Measurements from ENCODE around the gene IKZF3.

IKZF3 gene

GRCh38 chr17:39775031-39775430 lies 89.1 kb downstream of the IKZF3 start:
- H3K79me2 ChIP-seq (ENCODE audit: low read length) = peaks cover 89% of the 10 kb centered on the region
- H3K36me3 ChIP-seq (replicated peaks; ENCODE audit: insufficient read depth, low read length) = peaks cover 4% of the 10 kb centered on the region; the same call in 1 of the 2 replicates
- no peaks in the 10 kb centered on the region for H3K27me3 ChIP-seq (replicated peaks; ENCODE audit: insufficient read depth, low read length)
- TF ChIP-seq EZH2phosphoT487 (IDR thresholded peaks at IDR 0.05; ENCODE audit: low read length) (no peak), EZH2 (optimal IDR thresholded peaks at IDR 0.05; ENCODE audit: low read depth, low read length) (no peak)
- TF ChIP-seq, protein P1, sequence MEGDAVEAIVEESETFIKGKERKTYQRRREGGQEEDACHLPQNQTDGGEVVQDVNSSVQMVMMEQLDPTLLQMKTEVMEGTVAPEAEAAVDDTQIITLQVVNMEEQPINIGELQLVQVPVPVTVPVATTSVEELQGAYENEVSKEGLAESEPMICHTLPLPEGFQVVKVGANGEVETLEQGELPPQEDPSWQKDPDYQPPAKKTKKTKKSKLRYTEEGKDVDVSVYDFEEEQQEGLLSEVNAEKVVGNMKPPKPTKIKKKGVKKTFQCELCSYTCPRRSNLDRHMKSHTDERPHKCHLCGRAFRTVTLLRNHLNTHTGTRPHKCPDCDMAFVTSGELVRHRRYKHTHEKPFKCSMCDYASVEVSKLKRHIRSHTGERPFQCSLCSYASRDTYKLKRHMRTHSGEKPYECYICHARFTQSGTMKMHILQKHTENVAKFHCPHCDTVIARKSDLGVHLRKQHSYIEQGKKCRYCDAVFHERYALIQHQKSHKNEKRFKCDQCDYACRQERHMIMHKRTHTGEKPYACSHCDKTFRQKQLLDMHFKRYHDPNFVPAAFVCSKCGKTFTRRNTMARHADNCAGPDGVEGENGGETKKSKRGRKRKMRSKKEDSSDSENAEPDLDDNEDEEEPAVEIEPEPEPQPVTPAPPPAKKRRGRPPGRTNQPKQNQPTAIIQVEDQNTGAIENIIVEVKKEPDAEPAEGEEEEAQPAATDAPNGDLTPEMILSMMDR (IDR thresholded peaks at IDR 0.05; ENCODE audit: low read length) = no peak
- H3K27ac ChIP-seq (ENCODE audit: low read length) = peak overlapping the region; percentile 87
- H2AFZ ChIP-seq (ENCODE audit: low read length) = no peak overlapping the region
- H3K4me3 ChIP-seq (ENCODE audit: low read length) = peak overlapping the region; percentile 39
- H3K4me2 ChIP-seq (ENCODE audit: low read depth, low read length) = peak overlapping the region; percentile 59
- H3F3A ChIP-seq (ENCODE audit: insufficient read depth, low read length) = peaks cover 84% of the 10 kb centered on the region
- H3K9me3 ChIP-seq (replicated peaks; ENCODE audit: insufficient read depth, low read length) = no peaks in the 10 kb centered on the region
- H3K9me2 ChIP-seq (replicated peaks; ENCODE audit: insufficient read depth, low read length) = no peaks in the 10 kb centered on the region
- no peaks in the 10 kb centered on the region for H4K20me1 ChIP-seq (ENCODE audit: insufficient read depth, low read length)
- H3K9ac ChIP-seq (ENCODE audit: low read length) = peak overlapping the region; percentile 71; the same call in 1 of the 2 replicates
- DNase-seq = peak; percentile 81
- H3K4me1 ChIP-seq (ENCODE audit: low read length) = peaks cover 77% of the 10 kb centered on the region

DNA sequence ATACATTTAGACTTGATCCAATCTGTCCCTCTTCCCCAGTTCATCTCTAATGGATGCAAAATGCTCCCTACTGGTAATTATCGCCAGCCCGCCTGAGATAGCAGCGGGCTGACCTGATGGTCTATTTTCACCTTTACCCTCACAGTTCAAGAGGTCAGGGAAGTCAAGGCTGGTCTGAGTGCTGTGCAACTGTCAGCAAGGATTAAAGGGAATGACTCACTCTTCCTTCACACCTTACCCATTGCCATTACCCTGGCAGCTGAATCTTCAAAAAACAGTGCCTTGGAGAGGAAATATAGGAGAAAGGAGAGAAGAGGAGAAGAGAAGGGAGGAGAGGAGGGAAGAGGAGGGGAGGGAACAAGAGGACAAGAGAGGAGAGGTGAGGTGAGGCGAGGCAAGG lies 90.1 kb downstream of the IKZF3 start:
- H3K9ac ChIP-seq (ENCODE audit: low read length) = no peak overlapping the region
- H3K9me3 ChIP-seq (replicated peaks; ENCODE audit: insufficient read depth, low read length) = no peaks in the 10 kb centered on the region
- TF ChIP-seq, protein P1 (IDR thresholded peaks at IDR 0.05; ENCODE audit: low read length) = no peak
- TF ChIP-seq EZH2phosphoT487 (IDR thresholded peaks at IDR 0.05; ENCODE audit: low read length) = no peak
- no peak for TF ChIP-seq EZH2 (optimal IDR thresholded peaks at IDR 0.05; ENCODE audit: low read depth, low read length)
- H3K27me3 ChIP-seq (replicated peaks; ENCODE audit: insufficient read depth, low read length) = no peaks in the 10 kb centered on the region
- DNase-seq = no peak
- H3K4me1 ChIP-seq (ENCODE audit: low read length) = peaks cover 80% of the 10 kb centered on the region
- H3K4me2 ChIP-seq (ENCODE audit: low read depth, low read length) = peak overlapping the region; percentile 59; the same call in 1 of the 2 replicates
- no peak overlapping the region for H3K4me3 ChIP-seq (ENCODE audit: low read length)
- H3F3A ChIP-seq (ENCODE audit: insufficient read depth, low read length) = peaks cover 87% of the 10 kb centered on the region
- peak overlapping the region; percentile 87; the same call in 1 of the 2 replicates for H3K27ac ChIP-seq (ENCODE audit: low read length)
- H3K36me3 ChIP-seq (replicated peaks; ENCODE audit: insufficient read depth, low read length) = peaks cover 4% of the 10 kb centered on the region; the same call in 1 of the 2 replicates
- peaks cover 90% of the 10 kb centered on the region for H3K79me2 ChIP-seq (ENCODE audit: low read length)
- no peaks in the 10 kb centered on the region for H4K20me1 ChIP-seq (ENCODE audit: insufficient read depth, low read length)
- H3K9me2 ChIP-seq (replicated peaks; ENCODE audit: insufficient read depth, low read length) = no peaks in the 10 kb centered on the region
- H2AFZ ChIP-seq (ENCODE audit: low read length) = no peak overlapping the region

DNA sequence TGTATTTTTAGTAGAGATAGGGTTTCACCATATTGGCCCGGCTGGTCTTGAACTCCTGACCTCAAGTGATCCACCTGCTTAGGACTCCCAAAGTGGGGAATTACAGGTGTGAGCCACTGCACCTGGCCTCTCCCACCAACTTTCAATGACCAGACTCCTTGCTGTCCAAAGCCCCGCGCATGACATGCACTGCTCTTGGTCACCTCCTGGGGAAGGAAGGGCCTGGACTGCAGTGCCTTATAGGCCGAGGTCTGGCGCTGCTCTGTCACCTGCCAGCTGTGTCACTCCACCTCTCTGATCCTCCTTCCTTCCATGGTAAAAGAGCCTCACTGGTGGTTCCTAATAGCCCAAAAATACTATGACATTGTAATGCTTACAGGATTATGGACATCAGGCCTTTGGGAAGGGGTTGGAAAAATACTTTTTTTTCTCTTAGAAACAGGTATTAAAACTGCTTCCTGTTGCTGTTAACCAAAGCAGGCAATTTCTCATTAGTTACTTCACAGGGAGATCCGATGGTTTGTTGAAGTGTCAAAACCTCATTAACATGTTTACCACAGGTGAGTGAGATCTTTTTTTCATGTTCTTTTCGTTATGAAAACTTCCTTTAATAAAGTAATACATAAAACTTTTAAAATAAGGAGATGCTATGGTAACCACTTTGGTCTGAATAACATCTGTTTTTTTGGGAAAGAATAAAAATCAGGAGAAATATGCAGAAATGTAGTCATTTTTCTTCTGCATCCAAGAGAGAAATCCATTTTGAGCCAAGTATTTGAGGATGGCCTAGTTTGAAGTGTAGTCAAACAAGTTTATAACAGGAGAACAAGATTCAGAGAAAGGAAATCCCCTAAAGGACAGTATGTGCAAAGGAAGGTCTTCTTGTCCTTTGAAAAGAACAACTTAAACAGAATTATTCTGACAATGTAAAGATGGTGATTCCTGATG lies 90.9 kb downstream of the IKZF3 start:
- DNase-seq = no peak
- Histone ChIP-seq H3K4me3 (ENCODE audit: low read length) (no peak overlapping the region), H3K4me1 (ENCODE audit: low read length) (peaks cover 83% of the 10 kb centered on the region), H3K9me2 (replicated peaks; ENCODE audit: insufficient read depth, low read length) (no peaks in the 10 kb centered on the region), H4K20me1 (ENCODE audit: insufficient read depth, low read length) (no peaks in the 10 kb centered on the region), H3K27ac (ENCODE audit: low read length) (peak overlapping the region; percentile 87; the same call in 1 of the 2 replicates), H3K36me3 (replicated peaks; ENCODE audit: insufficient read depth, low read length) (peaks cover 7% of the 10 kb centered on the region; the same call in 1 of the 2 replicates), H3K9me3 (replicated peaks; ENCODE audit: insufficient read depth, low read length) (no peaks in the 10 kb centered on the region), H2AFZ (ENCODE audit: low read length) (no peak overlapping the region), H3K79me2 (ENCODE audit: low read length) (peaks cover 93% of the 10 kb centered on the region), H3K4me2 (ENCODE audit: low read depth, low read length) (peak overlapping the region; percentile 21; the same call in 1 of the 2 replicates), H3F3A (ENCODE audit: insufficient read depth, low read length) (peaks cover 86% of the 10 kb centered on the region), H3K9ac (ENCODE audit: low read length) (no peak overlapping the region), H3K27me3 (replicated peaks; ENCODE audit: insufficient read depth, low read length) (no peaks in the 10 kb centered on the region)
- TF ChIP-seq, protein P1 (IDR thresholded peaks at IDR 0.05; ENCODE audit: low read length) = no peak
- TF ChIP-seq EZH2phosphoT487 (IDR thresholded peaks at IDR 0.05; ENCODE audit: low read length) = no peak
- no peak for TF ChIP-seq EZH2 (optimal IDR thresholded peaks at IDR 0.05; ENCODE audit: low read depth, low read length)

Measured in MM.1S (cell line).